GM19328 (cell line): ENCODE measurements around the gene KRT12.
"Not testable (repeated sequence)": the region's sequence is repeated elsewhere in the genome, so short reads cannot be mapped to it uniquely, and the experiment has no call there.

ENCODE experiments used
- ATAC-seq: cut with Tn5 transposase; IDR thresholded peaks from one replicate; pipeline ENCODE4 v1.9.1; 2021; ENCODE audit warnings: mild to moderate bottlenecking, moderate library complexity; ENCODE audit not compliant: unreplicated experiment

KRT12 gene

GRCh38 chr17:40818733-40819527 lies 48.1 kb downstream of the KRT12 start:
- ATAC-seq: peak; percentile 75

GRCh38 chr17:40818343-40818732 lies 48.7 kb downstream of the KRT12 start:
- no peak for ATAC-seq

GRCh38 chr17:40817103-40817682 lies 49.8 kb downstream of the KRT12 start:
- ATAC-seq: no peak

GRCh38 chr17:40816569-40816968 lies 50.5 kb downstream of the KRT12 start:
- no peak for ATAC-seq

- ATAC-seq: no peak
Observed at GRCh38 chr17:40815381-40815780, 51.6 kb downstream of the KRT12 start.

GRCh38 chr17:40814657-40815056 lies 52.4 kb downstream of the KRT12 start:
- not testable (repeated sequence) for ATAC-seq

- no peak for ATAC-seq
Observed at GRCh38 chr17:40813804-40814203, 53.2 kb downstream of the KRT12 start.

- ATAC-seq: no peak
Observed at GRCh38 chr17:40812639-40813038, 54.4 kb downstream of the KRT12 start.
